Body of pancreas (tissue), 4 donors: ENCODE results near the gene PIH1D1.

Source experiments
- CTCF ChIP-seq, 7 experiments: fragments of 450-650 bp in 4 of 7; fragments of 200-600 bp in 3 of 7; sonication (generic) in 3 of 7; IDR thresholded peaks; one replicate each; pipeline ENCODE4 v1.5.1; 2016 to 2019; ENCODE audit warnings: antibody characterized with exemption in 7 of 7
- POLR2A ChIP-seq, 3 donors: fragments of 450-650 bp; IDR thresholded peaks; one replicate each; pipeline ENCODE4 v1.6.1; 2016; ENCODE audit warnings: antibody characterized with exemption in 3 of 3, mild to moderate bottlenecking in 2 of 3

- TF ChIP-seq CTCF (IDR thresholded peaks at IDR 0.05) (no peak), POLR2A (IDR thresholded peaks at IDR 0.05) (no peak)
Measured at GRCh38 chr19:49396738-49397505, 54.7 kb downstream of the PIH1D1 start.
